Stimulated activated CD8-positive, alpha-beta memory T cell treated with anti-CD3 and anti-CD28 coated beads, Interleukin-15, amount 100 ng/mL, for 1 hour (primary cell): Measurements from ENCODE around the gene MVB12B.

Experiments
- DNase-seq: peaks from one replicate; pipeline ENCODE4 v3.0.0-alpha.2; 2020; ENCODE audit warnings: low read depth

Gene MVB12B

GRCh38 chr9:126303488-126303887 lies 23.1 kb upstream of the MVB12B start:
- no peak for DNase-seq

- DNase-seq: no peak
Observed at GRCh38 chr9:126304207-126304970, 22.2 kb upstream of the MVB12B start.

DNA sequence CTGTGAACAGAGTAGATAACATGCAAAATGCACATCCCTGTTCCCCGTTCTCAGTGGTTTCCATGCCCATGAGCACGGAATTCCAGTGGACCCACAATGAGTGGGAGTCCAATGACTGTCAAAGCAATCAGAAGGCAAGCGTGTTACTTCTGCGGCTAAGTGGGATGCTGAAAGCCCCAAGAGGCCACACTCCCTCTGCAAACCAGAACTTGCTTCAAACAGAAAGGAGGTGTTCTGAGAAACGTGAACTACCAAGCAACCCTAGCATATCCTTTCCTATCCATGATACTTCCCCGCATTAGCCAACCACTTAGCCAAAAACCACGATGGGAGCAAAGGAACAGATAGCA lies 21.7 kb upstream of the MVB12B start:
- no peak for DNase-seq

DNA sequence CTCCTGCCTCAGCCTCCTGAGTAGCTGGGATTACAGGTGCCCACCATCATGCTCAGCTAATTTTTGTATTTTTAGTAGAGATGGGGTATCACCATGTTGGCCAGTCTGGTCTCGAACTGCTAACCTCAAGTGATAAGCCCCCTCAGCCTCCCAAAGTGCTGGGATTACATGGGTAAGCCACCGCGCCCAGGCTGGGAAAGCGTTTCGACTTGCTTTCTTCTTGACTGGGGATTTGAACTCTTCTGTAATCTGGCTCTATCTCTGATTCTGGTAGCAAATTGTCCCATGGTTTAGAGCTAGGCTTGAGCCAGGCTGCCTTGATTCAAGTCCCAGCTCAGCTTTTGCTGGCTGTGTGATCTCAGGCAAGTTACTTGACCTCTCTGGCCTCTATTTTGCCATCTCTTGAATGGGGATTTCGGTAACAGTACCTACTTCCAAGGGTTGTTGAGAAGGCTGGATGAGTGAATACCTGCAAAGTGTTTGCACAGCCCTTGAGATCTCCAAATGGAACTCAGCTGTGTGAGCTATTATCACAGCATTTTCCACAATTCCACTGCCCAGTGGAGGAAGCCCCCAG lies 20.5 kb upstream of the MVB12B start:
- DNase-seq: no peak

DNA sequence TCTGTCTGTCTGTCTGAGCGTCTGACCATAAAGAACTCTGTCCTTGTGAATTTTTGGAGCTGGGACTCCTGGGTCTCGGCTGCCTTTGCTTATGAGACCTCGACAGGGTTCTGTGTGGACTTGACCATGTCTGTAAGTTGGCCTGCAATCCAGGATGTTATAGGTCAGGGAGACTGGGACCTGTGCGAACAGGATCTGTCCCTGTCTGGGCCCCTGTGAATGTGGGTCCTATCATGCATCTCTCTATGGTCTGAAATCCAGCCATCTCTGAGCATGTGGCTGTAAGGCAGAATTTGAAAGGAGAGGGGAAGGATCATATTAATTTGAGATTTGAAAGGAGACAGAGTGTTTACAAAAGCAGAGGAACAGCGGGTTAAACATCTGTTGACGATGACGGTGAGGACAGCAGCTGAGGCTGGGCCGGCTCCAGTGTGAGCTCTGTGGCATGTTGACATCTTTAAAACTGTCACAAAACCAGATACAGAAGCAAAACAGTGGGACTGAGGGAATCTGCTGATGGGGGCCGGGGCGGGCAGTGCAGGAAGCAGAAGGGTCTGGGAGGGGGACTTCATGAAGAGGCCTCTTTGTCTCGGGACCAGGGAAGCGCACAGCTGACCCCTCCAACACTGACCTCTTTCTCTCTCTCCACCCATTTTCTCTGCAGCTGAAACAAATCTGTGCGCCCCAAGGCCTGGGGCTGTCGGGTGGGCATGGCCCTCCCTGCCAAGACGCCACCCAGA lies 19.1 kb upstream of the MVB12B start:
- DNase-seq: no peak

DNA sequence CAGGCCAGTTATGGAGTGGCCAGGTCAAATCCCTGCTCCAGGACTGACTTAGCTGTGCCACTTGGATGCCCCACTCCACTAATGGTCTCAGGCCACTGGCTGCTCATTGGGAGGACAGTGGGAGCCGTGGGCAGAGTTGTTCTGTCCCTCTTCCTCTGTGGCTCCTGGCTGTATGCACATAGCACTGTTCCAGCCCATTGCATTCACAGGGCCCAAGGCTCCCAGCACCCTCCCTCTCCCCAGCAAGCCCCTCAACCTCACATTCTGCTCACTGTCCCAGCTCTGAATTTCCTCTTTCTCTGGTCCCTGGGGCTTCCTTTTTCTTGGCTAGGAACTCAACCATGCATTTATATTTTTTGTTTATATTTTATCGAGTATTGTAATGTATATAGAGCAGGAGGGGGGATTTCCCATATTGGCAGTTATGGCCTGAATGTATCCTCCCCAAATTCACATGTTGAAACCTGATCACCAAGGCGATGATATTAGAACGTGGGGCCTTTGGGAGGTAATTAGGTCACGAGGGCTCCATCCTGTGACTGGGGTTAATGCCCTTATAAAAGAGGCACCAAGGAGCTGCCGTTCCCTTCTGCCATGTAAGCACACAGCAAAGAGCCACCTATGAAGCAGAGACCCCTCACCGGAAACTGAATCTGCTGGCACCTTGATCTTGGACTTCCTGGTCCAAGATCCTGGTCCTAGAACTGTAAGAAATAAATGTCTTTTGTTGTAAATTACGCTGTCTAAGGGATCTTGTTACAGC lies 17.0 kb upstream of the MVB12B start:
- DNase-seq: no peak

- DNase-seq: no peak
Observed at GRCh38 chr9:126312584-126313551, 13.8 kb upstream of the MVB12B start.

- DNase-seq: no peak
Observed at GRCh38 chr9:126316085-126316655, 10.5 kb upstream of the MVB12B start.

DNA sequence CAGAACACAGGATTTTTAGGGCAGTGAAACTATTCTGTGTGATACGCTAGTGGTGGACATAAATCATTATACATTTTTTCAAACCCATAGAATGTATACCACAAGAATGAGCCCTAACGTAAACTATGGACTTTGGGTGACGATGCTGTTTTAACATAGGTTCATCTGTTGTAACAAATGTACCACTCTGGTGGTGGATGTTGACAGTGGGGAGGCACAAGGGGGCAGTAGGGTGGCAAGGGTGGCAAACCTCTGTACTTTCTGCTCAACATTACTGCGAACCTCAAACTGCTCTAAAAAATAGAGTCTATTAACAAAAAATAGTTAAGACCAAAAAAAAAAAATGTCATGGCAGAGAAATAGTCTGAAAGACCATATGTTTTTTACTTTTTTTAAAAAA lies 9.1 kb upstream of the MVB12B start:
- peak; percentile 30 for DNase-seq

DNA sequence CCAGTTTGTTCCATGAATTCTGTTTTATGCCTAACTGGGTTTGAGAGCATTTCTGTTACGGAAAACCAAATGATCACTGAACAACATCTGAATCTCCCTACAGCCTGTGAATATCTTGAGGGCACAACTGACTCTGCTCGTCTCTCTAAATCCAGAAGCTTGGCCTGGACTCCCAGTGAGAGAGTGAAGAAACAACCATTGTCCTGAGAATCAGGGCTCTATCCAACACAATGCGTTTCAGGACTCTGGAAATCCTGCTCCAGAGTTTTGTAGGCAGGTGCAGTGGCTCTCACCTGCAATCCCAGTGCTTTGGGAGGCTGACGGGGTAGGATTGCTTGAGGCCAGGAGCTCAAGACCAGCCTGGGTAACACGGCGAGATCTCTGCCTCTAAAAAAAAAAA lies 7.8 kb upstream of the MVB12B start:
- DNase-seq: no peak

DNA sequence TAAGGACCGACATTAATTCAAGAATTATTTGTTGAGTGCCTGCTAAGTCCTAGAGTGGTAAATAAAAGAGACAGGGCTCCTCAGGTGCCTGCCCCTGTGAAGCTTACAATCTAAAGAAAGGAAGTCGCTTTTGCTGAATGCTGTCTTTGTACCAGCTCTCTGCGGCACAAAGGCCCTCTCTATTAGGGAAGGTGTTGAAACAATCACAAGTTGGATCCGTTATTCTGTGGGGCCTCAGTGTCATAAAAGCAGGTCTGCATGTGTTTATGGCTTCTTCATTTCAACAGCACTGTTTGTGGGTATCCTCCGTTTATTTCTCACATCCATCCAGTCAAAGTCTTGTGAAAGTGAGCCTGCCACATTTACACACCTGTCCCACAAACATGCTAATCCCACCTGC lies 7.0 kb upstream of the MVB12B start:
- DNase-seq: no peak

GRCh38 chr9:126320158-126320922 lies 6.3 kb upstream of the MVB12B start:
- no peak for DNase-seq

DNA sequence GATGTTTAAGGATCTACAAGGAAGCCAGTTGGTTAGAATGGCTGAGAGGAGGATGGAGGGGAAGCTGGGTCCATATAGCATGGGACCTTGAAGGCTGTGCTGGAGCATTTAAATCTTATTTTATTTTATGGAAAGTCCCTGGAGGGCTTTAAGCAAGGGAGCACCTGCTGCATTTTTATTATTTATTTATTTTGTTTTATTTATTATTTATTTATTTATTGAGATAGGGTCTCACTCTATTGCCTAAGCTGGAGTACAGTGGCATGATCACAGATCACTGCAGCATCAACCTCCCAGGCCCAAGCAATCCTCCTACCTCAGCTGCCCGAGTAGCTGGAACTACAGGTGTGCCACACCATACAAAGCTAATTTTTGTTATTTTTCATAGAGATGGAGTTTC lies 4.9 kb upstream of the MVB12B start:
- DNase-seq: no peak

DNA sequence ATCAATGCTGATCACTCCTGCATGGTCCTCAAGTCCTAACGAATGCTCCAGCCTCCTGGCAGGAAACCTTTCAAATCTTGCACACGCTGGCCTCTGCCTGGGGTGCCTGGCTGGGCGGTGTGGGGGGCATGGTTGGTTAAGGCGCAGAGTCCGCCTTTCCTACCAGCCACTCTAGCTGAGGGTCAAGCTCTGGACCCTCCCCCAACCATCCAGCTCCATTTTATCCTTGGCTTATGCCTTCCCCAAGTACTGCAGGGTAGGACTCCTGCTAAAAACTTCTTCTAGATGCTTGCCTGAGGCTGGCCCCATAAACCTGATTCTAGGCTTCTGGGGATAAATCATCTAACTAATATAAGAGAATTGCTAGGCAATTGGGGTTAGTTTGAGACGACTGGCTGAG lies 808 bp upstream of the MVB12B start:
- DNase-seq: no peak

- DNase-seq: no peak
Observed at GRCh38 chr9:126327006-126327713, 531 bp downstream of the MVB12B start.

DNA sequence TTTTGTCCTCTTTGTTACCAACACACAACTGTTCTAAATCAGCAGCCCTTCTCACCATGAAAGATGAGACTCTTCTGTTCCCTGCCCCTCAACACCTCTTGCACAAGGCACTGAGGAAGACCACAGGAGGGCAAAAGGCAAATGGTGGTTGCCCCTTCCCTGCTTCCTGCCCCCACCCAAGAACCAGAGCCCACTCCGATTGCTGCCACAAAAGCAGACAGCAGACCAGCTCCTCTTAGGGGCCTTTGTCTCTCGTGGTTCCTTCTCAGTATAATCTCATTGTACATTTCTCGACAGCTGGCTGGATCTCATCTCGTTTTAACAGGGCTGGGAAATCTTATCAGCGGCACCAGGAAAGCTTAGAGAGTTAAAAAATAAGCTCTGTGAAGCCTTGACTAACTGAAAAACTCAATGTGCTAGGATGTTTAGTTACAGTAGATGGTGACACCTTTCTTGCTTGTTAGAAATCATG lies 1.1 kb downstream of the MVB12B start:
- DNase-seq: no peak

GRCh38 chr9:126328407-126328806 lies 1.8 kb downstream of the MVB12B start:
- no peak for DNase-seq

DNA sequence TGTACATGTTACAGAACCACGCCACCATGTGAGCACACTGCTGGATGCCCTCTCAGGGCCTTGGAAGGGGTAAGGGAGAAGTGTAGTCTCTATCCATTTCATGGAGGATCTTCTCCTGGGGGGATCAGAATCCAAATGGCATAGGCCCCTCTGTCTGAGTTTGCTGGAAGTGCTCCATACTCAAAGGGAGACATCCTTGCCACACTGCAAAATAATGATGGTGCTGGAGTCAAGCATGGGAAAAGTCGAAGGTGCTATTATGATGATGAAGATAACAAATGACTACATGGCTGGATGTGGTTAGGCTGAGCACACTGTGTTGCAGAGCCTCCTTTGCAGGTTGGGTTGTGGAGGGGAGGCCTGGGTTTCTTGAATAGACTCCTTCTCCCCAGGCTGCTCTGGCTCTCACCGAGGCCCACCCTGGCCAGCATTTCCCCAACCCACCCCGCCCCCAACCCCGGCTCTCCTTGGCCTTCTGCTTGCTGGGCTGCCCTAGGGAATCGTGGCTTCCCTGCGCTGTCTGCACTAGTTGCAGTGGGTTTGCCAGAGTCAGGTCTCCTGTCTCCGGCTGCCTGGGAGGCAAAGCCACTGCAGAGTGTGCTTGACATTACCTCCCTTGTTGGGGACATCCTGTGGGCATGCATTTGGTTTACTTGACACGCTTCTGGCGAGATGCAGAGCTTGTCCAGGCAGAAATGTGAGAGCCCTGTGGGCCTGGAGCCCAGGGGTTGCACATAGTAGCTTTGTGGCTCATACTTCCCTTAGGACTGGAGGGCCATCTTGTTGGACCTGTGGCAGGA lies 3.0 kb downstream of the MVB12B start:
- DNase-seq: no peak

GRCh38 chr9:126330536-126330935 lies 3.9 kb downstream of the MVB12B start:
- no peak for DNase-seq
